ENCODE results near the gene CEP89. TPM values are rescaled to one million over a fixed set of nuclear protein-coding genes. Genes with fewer than 3 reads are reported as not detected.

Gene CEP89
- total and polyA plus RNA-seq, 2 of the 4 experiments (the other 2 are of a cell fraction), result 7.2 to 17.4 TPM

GRCh38 chr19:32873247-32873959 lies 98.4 kb downstream of the CEP89 start:
- in situ Hi-C loops (cut with MboI; ENCODE audit: low sequenced_read_pairs), result no loop called here
- CTCF ChIA-PET, result no interaction called here
- TF ChIP-seq MAZ (IDR thresholded peaks at IDR 0.05; ENCODE audit: borderline replicate concordance, low read depth, low read length) (no peak), RCOR1 (IDR thresholded peaks at IDR 0.05; ENCODE audit: insufficient replicate concordance, low read length) (no peak), RAD21 (IDR thresholded peaks at IDR 0.05; ENCODE audit: low read length) (no peak), CHD1 (IDR thresholded peaks at IDR 0.05; ENCODE audit: low read depth, low read length) (no peak), RFX5 (IDR thresholded peaks at IDR 0.05; ENCODE audit: low read depth, low read length) (no peak), NFE2L2 (IDR thresholded peaks at IDR 0.05; ENCODE audit: low read depth, low read length) (no peak), FOS (IDR thresholded peaks at IDR 0.05; ENCODE audit: low read depth, low read length) (no peak), POLR2A (IDR thresholded peaks at IDR 0.05; ENCODE audit: low read depth, low read length) (no peak), CEBPB (IDR thresholded peaks at IDR 0.05; ENCODE audit: low read depth, low read length) (no peak), BHLHE40 (IDR thresholded peaks at IDR 0.05; ENCODE audit: low read depth, low read length) (no peak), USF2 (IDR thresholded peaks at IDR 0.05; ENCODE audit: low read depth, low read length) (no peak), SMC3 (IDR thresholded peaks at IDR 0.05; ENCODE audit: low read depth, low read length) (no peak), ELK1 (IDR thresholded peaks at IDR 0.05; ENCODE audit: borderline replicate concordance, low read depth, low read length) (no peak), CTCF (conservative IDR thresholded peaks at IDR 0.05; ENCODE audit: low read depth, low read length) (no peak)

More at GRCh38 chr19:32873247-32873959, 98.4 kb downstream of the CEP89 start:
- no CpG with 5 or more reads among the region's 18 CpGs for WGBS, 2 experiments (ENCODE audit: extremely low coverage in 2 of 2, insufficient read length in 1 of 2)
- Histone ChIP-seq H2BK20ac (ENCODE audit: low read depth, low read length) (no peak overlapping the region), H4K20me1 (ENCODE audit: insufficient read depth, low read length) (no peaks in the 10 kb centered on the region), H3K36me3 (ENCODE audit: control insufficient read depth, insufficient read depth, low read length) (no peaks in the 10 kb centered on the region), H3K18ac (ENCODE audit: low read depth, low read length) (no peak overlapping the region), H2BK5ac (ENCODE audit: low read depth, low read length, poor library complexity, severe bottlenecking) (no peak overlapping the region), H3K56ac (ENCODE audit: extremely low read depth, insufficient read depth, low read length) (no peak overlapping the region), H3K4me1 (ENCODE audit: control insufficient read depth, insufficient read depth, low read length) (no peaks in the 10 kb centered on the region), H4K8ac (ENCODE audit: low read depth in 2 of 2, low read length in 2 of 2) (no peak overlapping the region), H3K4me3 (ENCODE audit: insufficient read depth, low read depth, low read length) (no peak overlapping the region), H3K27ac (ENCODE audit: insufficient read depth, low read length) (no peak overlapping the region), H3K14ac (replicated peaks; ENCODE audit: low read depth, low read length) (no peak overlapping the region), H4K5ac (ENCODE audit: low read depth, low read length) (no peak overlapping the region), H3K9me3 (ENCODE audit: control insufficient read depth, insufficient read depth, low read length) (no peaks in the 10 kb centered on the region), H2BK120ac (ENCODE audit: low read depth, low read length) (no peak overlapping the region), H3K27me3 (ENCODE audit: control insufficient read depth, insufficient read depth, low read length) (no peaks in the 10 kb centered on the region), H3K9me1 (ENCODE audit: insufficient read depth, low read length) (no peaks in the 10 kb centered on the region), H3K23ac (ENCODE audit: low read depth, low read length) (no peak overlapping the region), H3K9ac (ENCODE audit: low read depth, low read length) (no peak overlapping the region), H4K91ac (ENCODE audit: insufficient read depth, low read depth, low read length) (no peak overlapping the region), H2AK9ac (replicated peaks; ENCODE audit: low read depth, low read length, poor library complexity) (no peak overlapping the region), H2AK5ac (ENCODE audit: low read depth, low read length) (no peak overlapping the region), H2AFZ (replicated peaks; ENCODE audit: low read length, poor library complexity) (no peak overlapping the region), H3K79me1 (ENCODE audit: low read depth in 1 of 2, low read length in 2 of 2) (no peaks in the 10 kb centered on the region), H3K4me2 (ENCODE audit: low read depth, low read length) (no peak overlapping the region), H3K4ac (ENCODE audit: low read depth, low read length) (no peak overlapping the region), H2BK15ac (ENCODE audit: low read depth, low read length) (no peak overlapping the region)
- dilution Hi-C loops (cut with HindIII; ENCODE audit: low sequenced_read_pairs, unreplicated experiment) (no loop called here), intact Hi-C loops (cut with micrococcal nuclease) (no loop called here)
- BruUV-seq (replicated peaks), result no TSS peak
- no peak for DNase-seq
- ATAC-seq (ENCODE audit: low read depth), result no peak
- POLR2A ChIA-PET (ENCODE audit: unreplicated experiment), result no interaction called here

All from IMR-90 (cell line).